ENCODE data around the gene RPL7A.
"Not testable (repeated sequence)": the region's sequence is repeated elsewhere in the genome, so short reads cannot be mapped to it uniquely, and the experiment has no call there.

RPL7A gene

GRCh38 chr9:133370685-133371084, 22.7 kb downstream of the RPL7A start:
- peak; percentile 48 for DNase-seq

- peak; percentile 68 for DNase-seq
Measured at GRCh38 chr9:133371261-133371711, 23.3 kb downstream of the RPL7A start.

DNA sequence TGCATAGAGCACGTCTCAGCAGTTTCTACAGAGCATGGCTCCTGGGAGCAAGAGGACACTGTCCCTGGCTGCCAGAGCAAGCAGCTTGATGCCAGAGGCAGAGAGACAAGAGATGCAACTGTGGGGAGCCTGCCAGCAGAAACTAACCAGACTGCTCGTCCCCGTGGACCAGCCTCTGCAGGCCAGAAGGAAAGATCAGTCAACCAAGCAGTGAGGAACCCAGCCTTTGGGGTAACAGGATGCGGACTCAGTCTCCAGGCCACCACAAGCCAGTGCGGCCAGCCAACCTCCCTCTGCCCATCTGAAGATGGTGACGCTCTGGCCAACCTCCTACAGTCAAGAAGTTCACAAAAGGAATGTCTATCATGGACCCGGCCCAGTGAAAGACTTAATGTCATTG, 24.1 kb downstream of the RPL7A start:
- no peak for DNase-seq

DNA sequence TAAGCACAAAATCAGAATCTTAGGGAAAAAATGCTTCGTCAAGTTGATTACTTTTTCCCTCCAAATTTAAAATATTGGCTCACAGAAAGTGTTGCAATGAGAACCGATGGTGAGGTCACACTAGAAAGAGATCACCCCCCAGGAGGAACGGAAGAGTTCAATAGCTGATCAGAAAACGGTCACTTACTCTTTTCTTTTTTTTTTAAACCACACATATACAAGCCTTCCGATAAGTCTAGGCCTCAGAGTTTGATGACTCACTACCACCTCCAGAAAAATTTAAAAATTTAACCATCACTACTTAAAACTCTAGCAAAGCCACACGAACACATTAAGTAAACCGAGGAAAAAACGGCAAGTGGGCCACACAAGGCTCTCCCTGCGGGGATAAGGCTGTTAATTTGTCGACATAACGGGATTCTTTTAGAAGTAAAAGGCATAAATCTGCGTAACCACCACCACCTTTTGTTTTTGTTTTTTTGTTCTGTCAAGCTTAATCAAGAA, 26.6 kb downstream of the RPL7A start:
- DNase-seq = no peak

DNA sequence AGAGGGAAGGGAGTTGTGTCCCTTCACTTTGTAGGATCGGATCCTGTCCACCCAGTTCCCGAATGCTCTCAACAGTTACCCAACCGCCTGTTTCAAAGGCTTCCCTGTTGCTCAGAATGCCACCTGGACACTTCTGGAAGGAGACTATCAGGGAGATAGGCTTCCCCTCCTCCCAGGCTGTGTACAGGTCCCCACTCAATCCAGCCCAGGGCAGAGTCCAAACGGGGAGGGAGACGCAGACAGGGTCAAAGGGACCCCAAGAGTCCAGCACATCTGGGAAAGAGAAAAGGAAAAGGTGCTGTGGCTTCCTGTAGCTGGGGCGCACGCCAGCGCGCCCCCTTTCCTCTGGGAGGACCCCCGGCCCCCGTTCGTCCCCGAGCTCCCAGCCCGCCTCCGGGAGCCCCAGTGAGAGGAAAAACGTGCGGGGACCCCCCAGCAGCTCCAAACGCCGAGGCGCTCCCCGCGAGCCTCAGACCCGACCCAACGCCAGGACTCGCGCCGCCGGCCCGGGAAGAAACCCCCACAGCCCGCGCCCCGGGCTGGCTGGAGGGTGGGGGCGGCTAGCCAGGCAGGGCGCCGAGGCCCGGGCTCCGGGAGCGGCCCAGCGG, 27.2 kb downstream of the RPL7A start:
- DNase-seq = no peak

- DNase-seq = peak; percentile 96
Measured at GRCh38 chr9:133375724-133376654, 28.0 kb downstream of the RPL7A start, which contains the start of the genes STKLD1 and SURF4. STKLD1 (plus strand) TSS chr9:133376366; CDS start chr9:133376474, 108 bp downstream. SURF4 (minus strand) TSS chr9:133376060; CDS start chr9:133375969, 91 bp downstream.

GRCh38 chr9:133377280-133377679, 29.3 kb downstream of the RPL7A start:
- DNase-seq = not testable (repeated sequence)

DNA sequence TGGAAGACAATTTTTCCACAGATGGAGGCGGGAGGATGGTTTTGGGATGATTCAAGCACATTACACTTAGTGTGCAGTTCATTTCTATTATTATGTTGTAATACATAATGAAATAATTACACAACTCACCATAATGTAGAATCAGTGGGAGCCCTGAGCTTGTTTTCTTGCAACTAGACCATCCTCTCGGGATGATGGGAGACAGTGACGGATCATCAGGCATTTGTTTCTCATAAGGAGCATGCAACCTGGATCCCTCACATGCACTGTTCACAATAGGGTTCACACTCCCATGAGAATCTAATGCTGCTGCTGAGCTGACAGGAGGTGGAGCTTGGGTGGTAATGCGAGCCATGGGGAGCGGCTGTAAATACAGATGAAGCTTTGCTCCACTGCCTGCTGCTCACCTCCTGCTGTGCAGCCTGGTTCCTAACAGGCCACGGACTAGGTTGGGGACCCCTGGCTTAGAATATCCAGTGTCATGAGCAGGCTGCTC, 29.8 kb downstream of the RPL7A start:
- DNase-seq = no peak

DNA sequence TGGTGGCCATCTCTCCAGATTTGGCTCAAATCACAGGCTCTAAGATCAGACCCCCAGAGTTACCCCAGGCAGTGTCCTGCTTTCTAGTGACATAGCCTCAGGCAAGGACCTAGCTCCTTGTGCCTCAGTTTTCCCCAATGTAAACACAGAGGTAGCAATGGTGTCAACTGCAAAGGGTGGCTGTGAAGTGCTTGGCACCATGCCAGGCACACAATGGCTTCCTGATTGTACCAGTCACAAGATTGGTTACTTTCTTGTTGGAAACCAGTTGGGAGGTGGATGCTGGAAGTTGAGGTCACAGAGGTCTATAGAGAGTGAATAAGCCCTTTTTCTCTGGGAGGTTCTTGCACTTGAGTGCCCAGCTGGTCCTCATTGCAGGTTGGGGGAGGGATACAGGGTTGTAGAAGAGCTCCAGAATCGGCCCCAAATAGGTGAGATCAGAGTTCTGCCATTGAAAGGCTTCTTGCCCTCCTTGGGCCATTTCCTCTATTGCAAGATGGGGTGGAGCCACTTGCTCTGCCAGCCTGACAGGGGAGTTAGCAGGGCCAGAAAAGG, 30.5 kb downstream of the RPL7A start:
- no peak for DNase-seq

GRCh38 chr9:133379153-133380086, 31.4 kb downstream of the RPL7A start:
- DNase-seq = no peak

- DNase-seq = no peak
Measured at GRCh38 chr9:133380734-133381133, 32.7 kb downstream of the RPL7A start.

- no peak for DNase-seq
Measured at GRCh38 chr9:133382507-133383141, 34.6 kb downstream of the RPL7A start.

GRCh38 chr9:133383438-133383837, 35.4 kb downstream of the RPL7A start:
- DNase-seq = no peak

- DNase-seq = no peak
Measured at GRCh38 chr9:133384736-133385321, 36.8 kb downstream of the RPL7A start.

DNA sequence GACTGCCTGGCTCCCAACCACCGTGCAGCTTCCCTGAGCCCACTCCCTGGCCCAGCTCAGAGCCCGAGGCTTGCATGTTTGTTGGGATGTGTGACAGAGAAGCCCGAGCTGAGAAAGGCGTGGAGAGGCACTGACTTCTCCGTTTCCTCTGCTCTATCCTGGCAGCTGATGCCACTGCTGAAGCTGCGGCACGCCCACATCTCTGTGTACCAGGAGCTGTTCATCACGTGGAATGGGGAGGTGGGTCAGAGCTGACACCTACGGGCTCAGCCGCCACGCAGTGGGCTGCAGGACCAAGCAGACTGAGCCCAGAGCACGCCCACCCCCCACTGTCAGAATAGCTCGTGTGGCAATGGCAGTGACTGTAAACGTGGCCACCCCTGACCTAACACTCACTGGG, 37.4 kb downstream of the RPL7A start:
- DNase-seq = no peak

- DNase-seq = no peak
Measured at GRCh38 chr9:133386338-133386737, 38.3 kb downstream of the RPL7A start.

GRCh38 chr9:133387680-133388079, 39.7 kb downstream of the RPL7A start:
- no peak for DNase-seq

DNA sequence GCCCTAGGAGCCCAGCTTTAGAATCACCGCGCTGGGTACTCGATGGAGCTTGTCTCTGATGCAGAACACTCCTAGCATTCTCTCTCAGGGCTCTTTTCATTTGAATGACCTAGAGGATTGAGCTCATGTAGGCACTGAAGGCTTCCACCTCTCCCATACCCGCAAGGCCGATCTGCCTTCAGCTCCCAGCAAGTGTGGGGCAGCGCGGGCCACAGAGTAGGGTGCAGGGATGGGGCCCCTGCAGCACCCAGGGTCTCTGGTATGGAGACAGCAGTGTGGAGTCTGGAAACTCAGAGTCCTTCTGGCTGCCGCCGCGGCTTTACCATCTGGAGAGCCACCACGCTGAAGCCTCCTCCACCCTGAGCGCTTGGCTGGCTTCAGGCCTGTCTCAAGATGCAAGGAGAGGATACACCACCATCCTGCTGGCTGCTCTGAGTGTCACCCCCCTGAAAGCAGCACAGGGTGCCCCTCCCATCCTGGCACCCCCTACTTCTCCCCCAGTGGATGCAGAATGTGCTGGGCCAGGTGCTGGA, 41.1 kb downstream of the RPL7A start:
- DNase-seq = no peak

- DNase-seq = no peak
Measured at GRCh38 chr9:133389562-133389961, 41.5 kb downstream of the RPL7A start.

- no peak for DNase-seq
Measured at GRCh38 chr9:133390713-133391112, 42.7 kb downstream of the RPL7A start.

DNA sequence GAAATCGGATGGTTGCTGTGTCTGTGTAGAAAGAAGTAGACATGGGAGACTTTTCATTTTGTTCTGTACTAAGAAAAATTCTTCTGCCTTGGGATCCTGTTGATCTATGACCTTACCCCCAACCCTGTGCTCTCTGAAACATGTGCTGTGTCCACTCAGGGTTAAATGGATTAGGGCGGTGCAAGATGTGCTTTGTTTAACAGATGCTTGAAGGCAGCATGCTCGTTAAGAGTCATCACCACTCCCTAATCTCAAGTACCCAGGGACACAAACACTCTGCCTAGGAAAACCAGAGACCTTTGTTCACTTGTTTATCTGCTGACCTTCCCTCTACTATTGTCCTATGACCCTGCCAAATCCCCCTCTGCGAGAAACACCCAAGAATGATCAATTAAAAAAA, 43.4 kb downstream of the RPL7A start:
- not testable (repeated sequence) for DNase-seq
